ENCODE measurements around the gene SPR. TPM values are rescaled to one million over a fixed set of nuclear protein-coding genes. Genes with fewer than 3 reads are reported as not detected.

The SPR gene
- polyA plus RNA-seq, 2 of the 4 experiments (the other 2 are of a cell fraction), result 88.5 to 138 TPM

DNA sequence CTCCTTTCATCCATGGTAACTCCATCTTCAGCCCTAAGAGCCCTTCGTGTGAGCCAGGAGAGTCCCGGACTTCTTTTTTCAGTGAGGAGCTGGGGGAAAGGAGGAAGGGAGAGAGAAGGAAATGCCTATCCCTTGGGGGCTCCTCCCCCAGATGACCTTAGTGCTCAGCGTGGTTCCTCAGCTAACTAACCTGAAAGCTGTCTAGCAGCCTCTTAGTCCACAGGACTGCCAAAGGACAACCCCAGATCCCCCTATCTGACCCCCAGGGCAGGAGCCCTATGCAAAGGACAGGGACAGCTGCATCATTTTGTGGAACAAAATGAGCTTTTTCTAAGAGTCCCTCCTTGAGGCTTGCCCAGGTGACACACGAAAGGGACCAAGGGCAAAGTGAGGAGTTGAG, 7.9 kb downstream of the SPR start (continued):
- no peak for TF ChIP-seq RAD21 (conservative IDR thresholded peaks at IDR 0.05 in 1 of 2, IDR thresholded peaks at IDR 0.05 in 1 of 2)

DNA sequence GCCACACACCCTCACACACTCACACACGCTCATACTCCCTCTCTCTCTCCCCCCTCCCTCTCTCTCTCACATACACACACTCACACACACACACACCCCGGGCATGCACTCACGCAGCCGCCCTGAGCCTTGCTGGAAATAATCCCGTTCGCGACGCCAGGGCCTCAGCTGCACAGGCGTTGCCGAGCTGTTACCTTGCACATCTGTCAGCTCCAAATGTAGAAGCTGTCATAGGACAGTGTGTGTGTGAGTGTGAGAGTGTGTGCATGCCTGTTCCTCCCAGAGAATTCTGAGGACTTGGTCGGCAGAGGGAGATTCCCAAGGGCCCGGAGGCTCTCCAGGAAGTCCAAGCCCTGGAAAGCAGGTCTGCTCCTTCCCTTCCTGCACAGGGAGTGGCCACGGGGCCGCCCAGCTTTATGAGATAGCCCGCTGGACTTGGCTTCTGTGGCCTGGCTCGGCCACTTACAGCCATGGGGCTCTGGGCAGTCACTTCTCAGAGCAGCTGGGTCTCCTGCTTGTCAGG, 8.6 kb downstream of the SPR start:
- WGBS (ENCODE audit: missing lambda C conversion rate), result 81% methylated on average over 15 of the region's 16 CpGs
- no peaks in the 10 kb centered on the region for H3K9me3 ChIP-seq
- H3K4me3 ChIP-seq, result no peak overlapping the region
- CTCF ChIA-PET, result interaction anchor here (0.7 to 13.9 kb wide), 14 partner anchors 9 to 314 kb away, joined by 3 to 260 read pairs (median 60); partner anchors contain the start of genes EMX1 and SPR
- TF ChIP-seq KDM1A (IDR thresholded peaks at IDR 0.05; ENCODE audit: low read depth) (no peak), RAD21 (conservative IDR thresholded peaks at IDR 0.05 in 1 of 2, IDR thresholded peaks at IDR 0.05 in 1 of 2) (no peak), FOSB (CRISPR knock-in tag; IDR thresholded peaks at IDR 0.05) (no peak), RARB (CRISPR knock-in tag; IDR thresholded peaks at IDR 0.05) (no peak), SMC3 (IDR thresholded peaks at IDR 0.05) (no peak), RFX5 (IDR thresholded peaks at IDR 0.05) (no peak), NPAS2 (CRISPR knock-in tag; IDR thresholded peaks at IDR 0.05; ENCODE audit: borderline replicate concordance) (no peak), EHMT2 (IDR thresholded peaks at IDR 0.05; ENCODE audit: low read depth) (no peak), ZNF302 (CRISPR knock-in tag; IDR thresholded peaks at IDR 0.05) (no peak), HOXB13 (CRISPR knock-in tag; IDR thresholded peaks at IDR 0.05; ENCODE audit: low read depth) (no peak)
- TF ChIP-seq, protein P1, sequence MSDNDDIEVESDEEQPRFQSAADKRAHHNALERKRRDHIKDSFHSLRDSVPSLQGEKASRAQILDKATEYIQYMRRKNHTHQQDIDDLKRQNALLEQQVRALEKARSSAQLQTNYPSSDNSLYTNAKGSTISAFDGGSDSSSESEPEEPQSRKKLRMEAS (IDR thresholded peaks at IDR 0.05), result no peak
- TF ChIP-seq, protein P2, sequence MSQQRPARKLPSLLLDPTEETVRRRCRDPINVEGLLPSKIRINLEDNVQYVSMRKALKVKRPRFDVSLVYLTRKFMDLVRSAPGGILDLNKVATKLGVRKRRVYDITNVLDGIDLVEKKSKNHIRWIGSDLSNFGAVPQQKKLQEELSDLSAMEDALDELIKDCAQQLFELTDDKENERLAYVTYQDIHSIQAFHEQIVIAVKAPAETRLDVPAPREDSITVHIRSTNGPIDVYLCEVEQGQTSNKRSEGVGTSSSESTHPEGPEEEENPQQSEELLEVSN (IDR thresholded peaks at IDR 0.05; ENCODE audit: borderline replicate concordance, low read depth), result no peak
- TF ChIP-seq, protein P3, sequence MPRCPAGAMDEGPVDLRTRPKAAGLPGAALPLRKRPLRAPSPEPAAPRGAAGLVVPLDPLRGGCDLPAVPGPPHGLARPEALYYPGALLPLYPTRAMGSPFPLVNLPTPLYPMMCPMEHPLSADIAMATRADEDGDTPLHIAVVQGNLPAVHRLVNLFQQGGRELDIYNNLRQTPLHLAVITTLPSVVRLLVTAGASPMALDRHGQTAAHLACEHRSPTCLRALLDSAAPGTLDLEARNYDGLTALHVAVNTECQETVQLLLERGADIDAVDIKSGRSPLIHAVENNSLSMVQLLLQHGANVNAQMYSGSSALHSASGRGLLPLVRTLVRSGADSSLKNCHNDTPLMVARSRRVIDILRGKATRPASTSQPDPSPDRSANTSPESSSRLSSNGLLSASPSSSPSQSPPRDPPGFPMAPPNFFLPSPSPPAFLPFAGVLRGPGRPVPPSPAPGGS (IDR thresholded peaks at IDR 0.05), result no peak
- TF ChIP-seq, protein P4, sequence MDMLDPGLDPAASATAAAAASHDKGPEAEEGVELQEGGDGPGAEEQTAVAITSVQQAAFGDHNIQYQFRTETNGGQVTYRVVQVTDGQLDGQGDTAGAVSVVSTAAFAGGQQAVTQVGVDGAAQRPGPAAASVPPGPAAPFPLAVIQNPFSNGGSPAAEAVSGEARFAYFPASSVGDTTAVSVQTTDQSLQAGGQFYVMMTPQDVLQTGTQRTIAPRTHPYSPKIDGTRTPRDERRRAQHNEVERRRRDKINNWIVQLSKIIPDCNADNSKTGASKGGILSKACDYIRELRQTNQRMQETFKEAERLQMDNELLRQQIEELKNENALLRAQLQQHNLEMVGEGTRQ (IDR thresholded peaks at IDR 0.05), result no peak
- TF ChIP-seq, protein P5, sequence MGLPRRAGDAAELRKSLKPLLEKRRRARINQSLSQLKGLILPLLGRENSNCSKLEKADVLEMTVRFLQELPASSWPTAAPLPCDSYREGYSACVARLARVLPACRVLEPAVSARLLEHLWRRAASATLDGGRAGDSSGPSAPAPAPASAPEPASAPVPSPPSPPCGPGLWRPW (IDR thresholded peaks at IDR 0.05), result no peak
- H3K27ac ChIP-seq, result no peak overlapping the region
- DNase-seq (ENCODE audit: low read depth in 1 of 2, low spot score in 1 of 2) (no peak), ATAC-seq (no peak), FAIRE-seq (no peak)
- POLR2A ChIA-PET, result no interaction called here
- H3K4me2 ChIP-seq, result no peak overlapping the region
- H3K4me1 ChIP-seq, result peaks cover 8% of the 10 kb centered on the region; the same call in 1 of the 3 replicates

DNA sequence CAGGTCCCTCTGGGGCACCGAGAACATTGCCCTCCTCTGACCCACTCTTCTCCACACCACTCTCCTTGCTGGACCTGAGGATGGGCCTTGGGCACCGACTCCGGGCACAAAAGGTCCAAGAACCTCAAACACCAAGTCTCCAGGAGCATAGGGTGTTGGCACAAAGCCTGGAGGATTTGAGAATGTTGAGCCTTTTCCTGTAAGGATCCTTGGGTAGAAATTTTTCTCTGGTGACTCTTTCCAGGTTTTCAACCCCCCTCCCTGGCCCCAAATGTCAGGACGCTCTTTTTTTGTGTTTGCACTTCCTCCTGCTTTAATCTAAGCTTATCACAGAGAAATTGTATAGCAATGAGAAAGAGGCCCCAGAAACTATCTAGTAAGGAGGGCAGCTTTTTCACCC, 9.2 kb downstream of the SPR start:
- ATAC-seq (no peak), DNase-seq (ENCODE audit: low read depth in 1 of 2, low spot score in 1 of 2) (no peak), FAIRE-seq (no peak)
- ChIA-PET CTCF (interaction anchor here (0.7 to 13.9 kb wide), 11 partner anchors 10 to 316 kb away, joined by 3 to 260 read pairs (median 58); partner anchors contain the start of genes EMX1 and SPR), POLR2A (no interaction called here)
- no peaks in the 10 kb centered on the region for H3K9me3 ChIP-seq
- no peak overlapping the region for H3K4me2 ChIP-seq
- WGBS (ENCODE audit: missing lambda C conversion rate), result 63% methylated on average over 4 of the region's 4 CpGs
- H3K4me3 ChIP-seq, result no peak overlapping the region
- TF ChIP-seq, protein P3 (IDR thresholded peaks at IDR 0.05), result no peak
- no peak for TF ChIP-seq CBX8 (IDR thresholded peaks at IDR 0.05)
- no peak for TF ChIP-seq RFX5 (IDR thresholded peaks at IDR 0.05)
- TF ChIP-seq MYC (IDR thresholded peaks at IDR 0.05; ENCODE audit: borderline replicate concordance, low read length), result no peak
- TF ChIP-seq NFE2L2 (conservative IDR thresholded peaks at IDR 0.05; ENCODE audit: low read length), result no peak
- TF ChIP-seq TFCP2L1 (CRISPR knock-in tag; IDR thresholded peaks at IDR 0.05), result no peak
- TF ChIP-seq MAFK (IDR thresholded peaks at IDR 0.05; ENCODE audit: partially characterized antibody), result no peak
- TF ChIP-seq, protein P6, sequence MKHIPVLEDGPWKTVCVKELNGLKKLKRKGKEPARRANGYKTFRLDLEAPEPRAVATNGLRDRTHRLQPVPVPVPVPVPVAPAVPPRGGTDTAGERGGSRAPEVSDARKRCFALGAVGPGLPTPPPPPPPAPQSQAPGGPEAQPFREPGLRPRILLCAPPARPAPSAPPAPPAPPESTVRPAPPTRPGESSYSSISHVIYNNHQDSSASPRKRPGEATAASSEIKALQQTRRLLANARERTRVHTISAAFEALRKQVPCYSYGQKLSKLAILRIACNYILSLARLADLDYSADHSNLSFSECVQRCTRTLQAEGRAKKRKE (CRISPR knock-in tag; IDR thresholded peaks at IDR 0.05; ENCODE audit: low read depth), result no peak
- no peak for TF ChIP-seq CHD4 (IDR thresholded peaks at IDR 0.05; ENCODE audit: borderline replicate concordance)
- no peak for TF ChIP-seq FOXS1 (CRISPR knock-in tag; IDR thresholded peaks at IDR 0.05)
- TF ChIP-seq ZNF302 (CRISPR knock-in tag; IDR thresholded peaks at IDR 0.05), result no peak
- no peak for TF ChIP-seq EHMT2 (IDR thresholded peaks at IDR 0.05; ENCODE audit: low read depth)
- TF ChIP-seq, protein P4 (IDR thresholded peaks at IDR 0.05), result no peak
- TF ChIP-seq FOSB (CRISPR knock-in tag; IDR thresholded peaks at IDR 0.05), result no peak
- TF ChIP-seq TP53 (CRISPR knock-in tag; IDR thresholded peaks at IDR 0.05), result no peak
- TF ChIP-seq MAZ (IDR thresholded peaks at IDR 0.05; ENCODE audit: borderline replicate concordance, low read depth, low read length), result no peak
- TF ChIP-seq HDAC2 (IDR thresholded peaks at IDR 0.05), result no peak
- no peak for TF ChIP-seq GATA3 (IDR thresholded peaks at IDR 0.05; ENCODE audit: borderline replicate concordance)
- TF ChIP-seq, protein P2 (IDR thresholded peaks at IDR 0.05; ENCODE audit: borderline replicate concordance, low read depth), result no peak
- TF ChIP-seq HOXB5 (CRISPR knock-in tag; IDR thresholded peaks at IDR 0.05), result no peak
- peaks cover 8% of the 10 kb centered on the region; the same call in 1 of the 3 replicates for H3K4me1 ChIP-seq
- no peak overlapping the region for H3K27ac ChIP-seq

All from A549 (cell line).